Immature natural killer cell (primary cell): ENCODE measurements around the gene PPCDC. TPM values are rescaled to one million over a fixed set of nuclear protein-coding genes. Genes with fewer than 3 reads are reported as not detected.

Experiments
- DNase-seq, 3 donors: peaks; one replicate each; pipeline ENCODE4 v3.0.0; 2022; ENCODE audit warnings: mixed read lengths in 1 of 3
- H3K27ac Mint-ChIP-seq, 6 donors: one replicate each; pipeline ENCODE4 v1.8.0; 2020; ENCODE audit warnings: mixed read lengths in 6 of 6, mild to moderate bottlenecking in 5 of 6, inconsistent platforms in 4 of 6, moderate library complexity in 3 of 6
- H3K27me3 Mint-ChIP-seq, 3 donors: one replicate each; pipeline ENCODE4 v1.8.0; 2020 to 2021; ENCODE audit warnings: low read depth in 3 of 3, mild to moderate bottlenecking in 3 of 3, mixed read lengths in 3 of 3, moderate library complexity in 3 of 3, inconsistent platforms in 1 of 3
- H3K36me3 Mint-ChIP-seq, 3 donors: one replicate each; pipeline ENCODE4 v1.8.0; 2020; ENCODE audit warnings: mixed read lengths in 3 of 3, inconsistent platforms in 2 of 3, mild to moderate bottlenecking in 2 of 3
- H3K4me1 Mint-ChIP-seq, 2 donors: one replicate each; pipeline ENCODE4 v1.8.0; 2020; ENCODE audit warnings: inconsistent platforms in 2 of 2, mild to moderate bottlenecking in 2 of 2, mixed read lengths in 2 of 2, moderate library complexity in 1 of 2
- H3K4me3 Mint-ChIP-seq, 5 donors: one replicate each; pipeline ENCODE4 v1.8.0; 2020; ENCODE audit warnings: mild to moderate bottlenecking in 5 of 5, mixed read lengths in 5 of 5, inconsistent platforms in 3 of 5, moderate library complexity in 3 of 5
- H3K9me3 Mint-ChIP-seq, 6 donors: one replicate each; pipeline ENCODE4 v1.8.0; 2020; ENCODE audit warnings: mild to moderate bottlenecking in 6 of 6, mixed read lengths in 6 of 6, inconsistent platforms in 4 of 6, moderate library complexity in 3 of 6
- polyA plus RNA-seq, 3 donors: library from polyadenylated mRNA; unstranded; fragments of 300-500 nt; fragmentation: Illumina TruSeq; gene quantifications; one replicate each; pipeline ENCODE4 v1.2.3, GENCODE V29; 2021

Gene PPCDC
- polyA plus RNA-seq, 3 donors from 2014 or later = 20.8 to 23.9 (median 23.1) TPM

DNA sequence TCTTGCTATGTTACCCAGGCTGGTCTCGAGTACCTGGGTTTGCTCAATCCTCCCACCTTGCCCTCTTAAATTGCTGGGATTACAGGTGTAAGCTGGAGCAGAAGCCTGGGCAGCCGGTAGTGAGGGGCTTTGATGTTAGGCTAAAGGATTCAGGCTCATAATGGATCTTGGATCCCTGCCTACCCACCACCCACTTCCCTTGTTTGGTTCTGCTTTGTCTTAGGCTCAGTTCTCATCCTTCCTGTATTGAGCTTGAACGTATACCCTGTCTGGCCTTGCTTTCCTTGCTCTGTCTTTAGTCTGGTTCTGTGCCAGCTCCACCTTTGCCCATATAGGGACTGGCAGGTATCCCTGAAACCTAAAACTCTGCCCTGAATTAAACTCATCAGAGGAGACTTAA, 1.7 kb downstream of the PPCDC start:
- Mint-ChIP-seq H3K9me3 (no peaks in the 10 kb centered on the region), H3K4me3 (peak overlapping the region; percentile 55 to 98 (median 96)), H3K27ac (peak overlapping the region in 5 of 6 donors; percentile 6 to 77 (median 14)), H3K4me1 (peaks cover 28 to 34% of the 10 kb centered on the region in 2 donors), H3K36me3 (no peaks in the 10 kb centered on the region), H3K27me3 (peaks cover 0 to 4% (median 3%) of the 10 kb centered on the region in 3 donors)
- DNase-seq = no peak

DNA sequence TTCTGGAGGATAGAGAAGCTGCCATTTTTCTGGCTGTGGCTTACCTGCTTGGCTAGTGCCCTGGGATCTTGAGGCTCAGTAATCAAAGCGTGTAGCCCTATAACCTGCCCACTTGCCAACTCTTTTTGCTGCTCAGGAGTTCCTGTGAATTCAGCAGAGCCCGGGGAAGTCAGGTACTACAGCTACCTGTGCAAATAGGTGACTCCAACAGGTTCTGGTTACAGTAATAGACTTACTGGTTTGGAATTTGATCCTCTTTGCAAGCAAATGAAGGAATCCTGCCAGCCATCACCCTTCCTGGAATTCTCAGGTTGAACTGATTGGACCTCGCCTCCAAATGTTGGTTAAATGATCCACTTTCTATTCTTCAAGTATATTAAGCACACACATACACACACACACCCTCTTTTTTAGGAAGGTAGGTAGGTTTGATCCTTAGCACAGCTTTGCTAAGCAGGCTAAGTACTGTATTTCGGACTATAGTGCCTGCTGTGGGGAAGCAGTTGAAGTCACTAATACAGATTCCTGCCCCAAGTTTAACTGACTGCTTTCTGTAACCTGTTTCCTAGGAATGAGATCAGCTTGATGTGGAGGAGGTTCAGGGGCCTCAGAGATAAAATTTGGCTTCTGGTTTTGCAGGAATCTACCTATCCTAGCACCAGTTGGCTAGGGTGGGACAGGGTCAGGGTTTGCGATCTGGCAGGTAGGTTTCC, 2.3 kb downstream of the PPCDC start:
- Mint-ChIP-seq H3K4me1 (peaks cover 28 to 34% of the 10 kb centered on the region in 2 donors), H3K27me3 (peaks cover 0 to 4% (median 3%) of the 10 kb centered on the region in 3 donors), H3K27ac (peak overlapping the region in 2 of 6 donors; percentile 38 to 77), H3K4me3 (peak overlapping the region in 4 of 5 donors; percentile 55 to 98 (median 93)), H3K36me3 (peaks cover 0 to 1% (median 0%) of the 10 kb centered on the region in 3 donors), H3K9me3 (no peaks in the 10 kb centered on the region)
- no peak for DNase-seq

GRCh38 chr15:75027551-75027950, 4.2 kb downstream of the PPCDC start:
- Mint-ChIP-seq H3K27ac (no peak overlapping the region), H3K4me3 (no peak overlapping the region), H3K27me3 (peaks cover 2 to 4% (median 2%) of the 10 kb centered on the region in 3 donors), H3K9me3 (no peaks in the 10 kb centered on the region), H3K36me3 (peaks cover 0 to 4% (median 3%) of the 10 kb centered on the region in 3 donors), H3K4me1 (peaks cover 29 to 34% of the 10 kb centered on the region in 2 donors)
- no peak for DNase-seq

- Mint-ChIP-seq H3K36me3 (peaks cover 0 to 7% (median 4%) of the 10 kb centered on the region in 3 donors), H3K9me3 (no peaks in the 10 kb centered on the region), H3K27ac (peak overlapping the region in 1 of 6 donors; percentile 21), H3K4me1 (peaks cover 21 to 24% of the 10 kb centered on the region in 2 donors), H3K27me3 (peaks cover 0 to 2% (median 0%) of the 10 kb centered on the region in 3 donors), H3K4me3 (no peak overlapping the region)
- no peak for DNase-seq
Measured at GRCh38 chr15:75028991-75029377, 5.6 kb downstream of the PPCDC start.

DNA sequence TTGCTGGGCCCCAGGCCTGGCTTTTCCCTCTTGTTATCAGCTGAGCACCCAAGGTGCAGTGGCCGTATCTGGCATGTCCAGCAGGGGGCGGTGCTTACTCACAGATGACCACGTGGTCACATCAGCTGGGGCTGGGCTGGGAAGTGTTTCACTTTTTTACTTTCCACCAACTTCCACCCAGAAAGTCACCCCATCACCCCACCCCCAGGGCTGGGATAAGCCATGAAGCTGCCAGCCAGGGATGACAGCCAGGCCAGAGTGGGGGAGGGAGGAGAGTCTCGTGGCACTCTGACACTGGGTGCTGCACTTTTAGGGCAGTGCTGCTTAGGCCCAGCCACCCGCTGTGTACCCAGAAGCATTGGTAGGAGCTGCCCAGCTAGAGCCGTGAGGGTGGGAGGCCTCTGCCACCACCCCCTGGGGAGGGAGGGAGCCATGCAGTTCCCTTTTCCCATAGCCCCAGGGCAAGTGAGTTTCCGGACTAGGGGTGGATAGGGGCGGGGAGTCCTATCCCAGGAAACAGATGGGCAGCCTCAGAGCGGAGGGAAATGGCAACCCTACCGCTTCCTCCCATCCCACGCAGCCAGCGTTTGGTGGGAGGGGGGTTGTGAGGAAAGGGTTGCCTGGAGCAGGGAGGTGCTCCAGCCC, 6.1 kb downstream of the PPCDC start:
- peak overlapping the region in 3 of 6 donors; percentile 21 to 85 (median 56) for H3K27ac Mint-ChIP-seq
- DNase-seq = peak; percentile 81 to 82 (median 81)
- peaks cover 0 to 2% (median 0%) of the 10 kb centered on the region in 3 donors for H3K27me3 Mint-ChIP-seq
- no peaks in the 10 kb centered on the region for H3K9me3 Mint-ChIP-seq
- peaks cover 0 to 7% (median 4%) of the 10 kb centered on the region in 3 donors for H3K36me3 Mint-ChIP-seq
- peak overlapping the region in 1 of 5 donors; percentile 56 for H3K4me3 Mint-ChIP-seq
- H3K4me1 Mint-ChIP-seq = peaks cover 17 to 19% of the 10 kb centered on the region in 2 donors

DNA sequence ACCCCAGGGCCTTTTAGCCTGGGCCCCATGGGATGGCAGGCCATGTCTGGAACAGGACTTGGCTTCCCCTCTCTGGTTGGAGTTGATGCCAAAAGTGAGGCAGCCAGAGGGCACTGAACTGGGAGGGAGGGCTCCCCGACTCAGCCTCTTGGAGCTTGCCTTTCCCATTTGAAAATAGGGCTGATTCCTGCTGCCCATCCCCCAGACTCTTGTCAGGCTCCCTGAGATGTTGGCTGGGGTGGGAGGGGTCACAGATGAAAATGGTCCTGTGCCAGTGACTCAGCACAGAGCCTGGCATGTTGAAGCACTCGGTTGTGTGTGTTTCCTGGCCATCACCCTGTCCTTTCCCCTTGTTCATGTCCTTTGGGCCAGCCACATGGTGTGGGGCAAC, 6.6 kb downstream of the PPCDC start:
- Mint-ChIP-seq H3K9me3 (no peaks in the 10 kb centered on the region), H3K36me3 (peaks cover 0 to 7% (median 4%) of the 10 kb centered on the region in 3 donors), H3K27ac (no peak overlapping the region), H3K4me3 (no peak overlapping the region), H3K4me1 (peaks cover 11 to 14% of the 10 kb centered on the region in 2 donors), H3K27me3 (peaks cover 0 to 2% (median 0%) of the 10 kb centered on the region in 3 donors)
- no peak for DNase-seq

- H3K27me3 Mint-ChIP-seq = peaks cover 0 to 2% (median 0%) of the 10 kb centered on the region in 3 donors
- no peaks in the 10 kb centered on the region for H3K9me3 Mint-ChIP-seq
- H3K4me3 Mint-ChIP-seq = no peak overlapping the region
- peak overlapping the region in 1 of 6 donors; percentile 19 for H3K27ac Mint-ChIP-seq
- peaks cover 7 to 10% of the 10 kb centered on the region in 2 donors for H3K4me1 Mint-ChIP-seq
- peaks cover 0 to 7% (median 4%) of the 10 kb centered on the region in 3 donors for H3K36me3 Mint-ChIP-seq
- no peak for DNase-seq
Measured at GRCh38 chr15:75030424-75030823, 7.0 kb downstream of the PPCDC start.

GRCh38 chr15:75031848-75032247, 8.5 kb downstream of the PPCDC start:
- Mint-ChIP-seq H3K4me3 (no peak overlapping the region), H3K27ac (peak overlapping the region in 1 of 6 donors; percentile 3), H3K36me3 (peaks cover 0 to 9% (median 4%) of the 10 kb centered on the region in 3 donors), H3K27me3 (peaks cover 0 to 3% (median 0%) of the 10 kb centered on the region in 3 donors), H3K9me3 (no peaks in the 10 kb centered on the region), H3K4me1 (peaks cover 10 to 14% of the 10 kb centered on the region in 2 donors)
- no peak for DNase-seq

DNA sequence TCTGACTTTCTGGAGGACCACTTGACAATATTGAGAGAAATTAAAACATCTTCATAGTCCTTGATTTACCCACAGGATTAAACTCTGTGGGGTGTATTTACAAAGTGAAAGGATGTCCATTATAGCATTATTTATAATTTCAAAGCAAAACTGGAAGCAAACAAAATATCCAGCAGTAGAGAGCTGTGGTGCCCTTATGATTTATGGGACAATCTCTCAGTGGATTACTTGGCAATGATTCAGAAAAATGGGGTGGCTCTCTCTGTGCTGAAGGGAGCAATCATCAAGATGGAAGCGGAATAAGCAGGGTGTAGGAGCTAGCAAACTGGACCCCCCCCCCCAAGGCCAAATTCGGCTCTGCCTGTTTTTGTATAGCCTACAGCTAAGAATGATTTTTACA, 9.0 kb downstream of the PPCDC start:
- Mint-ChIP-seq H3K36me3 (peaks cover 0 to 14% (median 4%) of the 10 kb centered on the region in 3 donors), H3K27ac (no peak overlapping the region), H3K27me3 (peaks cover 0 to 3% (median 0%) of the 10 kb centered on the region in 3 donors), H3K4me3 (no peak overlapping the region), H3K9me3 (no peaks in the 10 kb centered on the region), H3K4me1 (peaks cover 16 to 20% of the 10 kb centered on the region in 2 donors)
- no peak for DNase-seq

- no peak overlapping the region for H3K4me3 Mint-ChIP-seq
- no peak for DNase-seq
- H3K36me3 Mint-ChIP-seq = peaks cover 0 to 14% (median 4%) of the 10 kb centered on the region in 3 donors
- no peaks in the 10 kb centered on the region for H3K9me3 Mint-ChIP-seq
- H3K4me1 Mint-ChIP-seq = peaks cover 25 to 34% of the 10 kb centered on the region in 2 donors
- H3K27ac Mint-ChIP-seq = no peak overlapping the region
- H3K27me3 Mint-ChIP-seq = peaks cover 0 to 4% (median 0%) of the 10 kb centered on the region in 3 donors
Measured at GRCh38 chr15:75033809-75034208, 10.4 kb downstream of the PPCDC start.

GRCh38 chr15:75034615-75035014, 11.2 kb downstream of the PPCDC start:
- Mint-ChIP-seq H3K4me1 (peaks cover 20 to 31% of the 10 kb centered on the region in 2 donors), H3K27ac (no peak overlapping the region), H3K36me3 (peaks cover 0 to 14% (median 4%) of the 10 kb centered on the region in 3 donors), H3K4me3 (no peak overlapping the region), H3K27me3 (peaks cover 0 to 4% (median 0%) of the 10 kb centered on the region in 3 donors), H3K9me3 (no peaks in the 10 kb centered on the region)
- no peak for DNase-seq

DNA sequence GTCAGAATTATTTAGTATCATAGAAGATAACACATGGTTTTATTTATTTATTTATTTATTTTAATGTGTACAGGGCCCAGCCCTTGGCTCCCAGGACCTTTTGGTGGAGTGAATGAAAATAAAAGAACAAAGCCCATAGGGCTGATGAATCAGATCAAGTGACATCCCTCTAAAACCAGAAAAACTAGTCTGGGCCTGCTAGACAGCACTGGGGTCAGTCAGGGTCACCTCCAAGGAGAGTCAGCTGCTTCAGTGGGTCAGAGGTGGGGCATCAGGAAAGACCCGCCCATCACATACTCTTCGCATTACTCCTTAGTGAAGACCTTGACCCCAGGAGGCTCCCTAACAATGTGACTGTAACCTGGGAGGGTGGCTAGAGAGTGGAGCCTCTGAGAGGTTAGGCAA, 12.8 kb downstream of the PPCDC start:
- Mint-ChIP-seq H3K36me3 (peaks cover 0 to 14% (median 0%) of the 10 kb centered on the region in 3 donors), H3K4me3 (no peak overlapping the region), H3K27ac (peak overlapping the region in 2 of 6 donors; percentile 37 to 71), H3K9me3 (no peaks in the 10 kb centered on the region), H3K27me3 (peaks cover 0 to 4% (median 0%) of the 10 kb centered on the region in 3 donors), H3K4me1 (peaks cover 19 to 31% of the 10 kb centered on the region in 2 donors)
- DNase-seq = no peak

DNA sequence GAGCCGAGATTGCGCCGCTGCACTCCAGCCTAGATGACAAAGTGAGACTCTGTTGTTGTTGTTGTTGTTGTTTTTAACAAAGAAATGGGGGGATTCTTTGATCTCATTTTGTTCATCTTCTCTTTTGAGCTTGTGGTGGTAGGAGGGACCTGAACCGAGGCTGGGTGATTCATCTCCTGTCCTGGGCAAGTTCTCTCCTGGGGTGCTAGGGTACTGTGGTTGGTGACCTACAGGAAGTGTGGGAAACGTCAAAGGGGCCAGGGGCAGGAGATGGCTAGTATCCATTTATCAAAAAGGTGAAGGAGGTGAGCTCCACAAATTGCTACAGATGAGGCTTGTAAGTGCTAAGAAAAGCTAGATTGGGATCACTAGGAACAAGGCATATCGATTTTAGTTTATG, 14.3 kb downstream of the PPCDC start:
- peak in 2 of 3 donors; percentile 20 to 23 for DNase-seq
- Mint-ChIP-seq H3K27ac (peak overlapping the region in 5 of 6 donors; percentile 51 to 87 (median 86)), H3K4me3 (peak overlapping the region in 1 of 5 donors; percentile 12), H3K9me3 (no peaks in the 10 kb centered on the region), H3K4me1 (peaks cover 32 to 44% of the 10 kb centered on the region in 2 donors), H3K27me3 (peaks cover 0 to 3% (median 0%) of the 10 kb centered on the region in 3 donors), H3K36me3 (peaks cover 0 to 10% (median 0%) of the 10 kb centered on the region in 3 donors)

DNA sequence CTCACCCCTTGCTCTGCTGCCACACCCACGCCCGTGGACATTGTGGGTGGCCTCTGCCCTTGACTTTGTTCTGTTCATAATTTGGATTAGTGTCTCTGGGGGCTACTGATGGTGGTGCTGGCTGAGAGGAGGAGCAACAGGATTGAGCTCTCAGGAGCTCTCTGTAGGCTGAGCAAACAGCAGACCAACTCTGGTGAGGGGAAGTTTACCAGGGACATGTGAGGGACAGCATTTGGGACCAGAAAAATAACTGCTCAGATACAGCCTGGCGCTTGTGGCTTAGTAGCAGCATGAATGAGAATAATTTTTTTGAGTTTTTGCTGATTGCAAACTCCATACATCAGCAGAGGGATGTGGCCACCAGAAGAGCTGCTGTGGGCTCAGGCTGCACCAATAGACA, 14.8 kb downstream of the PPCDC start:
- H3K9me3 Mint-ChIP-seq = no peaks in the 10 kb centered on the region
- peak overlapping the region; percentile 28 to 87 (median 74) for H3K27ac Mint-ChIP-seq

More for the DNA sequence above, 14.8 kb downstream of the PPCDC start:
- H3K4me1 Mint-ChIP-seq = peaks cover 37 to 49% of the 10 kb centered on the region in 2 donors
- no peak for DNase-seq
- H3K4me3 Mint-ChIP-seq = no peak overlapping the region
- peaks cover 0 to 9% (median 0%) of the 10 kb centered on the region in 3 donors for H3K36me3 Mint-ChIP-seq
- peaks cover 0 to 3% (median 0%) of the 10 kb centered on the region in 3 donors for H3K27me3 Mint-ChIP-seq
